ENCODE results near the gene CCNG2.

Gene CCNG2

GRCh38 chr4:77193511-77194102, 36.6 kb downstream of the CCNG2 start:
- no peak for TF ChIP-seq CTCF (IDR thresholded peaks at IDR 0.05; ENCODE audit: insufficient read depth, low read depth, low read length, missing control alignments)
- H3K4me3 ChIP-seq (ENCODE audit: low read length): no peak overlapping the region
- DNase-seq (ENCODE audit: low read depth): no peak

- TF ChIP-seq CTCF (IDR thresholded peaks at IDR 0.05; ENCODE audit: insufficient read depth, low read depth, low read length, missing control alignments): no peak
- DNase-seq (ENCODE audit: low read depth): no peak
- no peak overlapping the region for H3K4me3 ChIP-seq (ENCODE audit: low read length)
These were observed 37.4 kb downstream of the CCNG2 start for GRCh38 chr4:77194366-77194765.

GRCh38 chr4:77194989-77195388, 38.0 kb downstream of the CCNG2 start:
- H3K4me3 ChIP-seq (ENCODE audit: low read length): no peak overlapping the region
- TF ChIP-seq CTCF (IDR thresholded peaks at IDR 0.05; ENCODE audit: insufficient read depth, low read depth, low read length, missing control alignments): no peak
- DNase-seq (ENCODE audit: low read depth): peak; percentile 35

- no peak overlapping the region for H3K4me3 ChIP-seq (ENCODE audit: low read length)
- no peak for TF ChIP-seq CTCF (IDR thresholded peaks at IDR 0.05; ENCODE audit: insufficient read depth, low read depth, low read length, missing control alignments)
- no peak for DNase-seq (ENCODE audit: low read depth)
These were observed 39.9 kb downstream of the CCNG2 start for GRCh38 chr4:77196866-77197265.

- no peak for TF ChIP-seq CTCF (IDR thresholded peaks at IDR 0.05; ENCODE audit: insufficient read depth, low read depth, low read length, missing control alignments)
- no peak overlapping the region for H3K4me3 ChIP-seq (ENCODE audit: low read length)
- DNase-seq (ENCODE audit: low read depth): peak; percentile 70
These were observed 40.4 kb downstream of the CCNG2 start for GRCh38 chr4:77197361-77197760.

- H3K4me3 ChIP-seq (ENCODE audit: low read length): no peak overlapping the region
- TF ChIP-seq CTCF (IDR thresholded peaks at IDR 0.05; ENCODE audit: insufficient read depth, low read depth, low read length, missing control alignments): no peak
- DNase-seq (ENCODE audit: low read depth): no peak
These were observed 40.8 kb downstream of the CCNG2 start for GRCh38 chr4:77197831-77198230.

- TF ChIP-seq CTCF (IDR thresholded peaks at IDR 0.05; ENCODE audit: insufficient read depth, low read depth, low read length, missing control alignments): no peak
- H3K4me3 ChIP-seq (ENCODE audit: low read length): no peak overlapping the region
- DNase-seq (ENCODE audit: low read depth): peak; percentile 42
These were observed 42.3 kb downstream of the CCNG2 start for GRCh38 chr4:77199276-77199675.
